ENCODE data around the gene HAPLN3.
"Not testable (repeated sequence)": the region's sequence is repeated elsewhere in the genome, so short reads cannot be mapped to it uniquely, and the experiment has no call there.

- TF ChIP-seq POLR2A, CTCF (IDR thresholded peaks at IDR 0.05): not testable (repeated sequence)
These were observed 25.6 kb upstream of the HAPLN3 start for GRCh38 chr15:88920892-88921435.
